CD14-positive monocyte (primary cell): ENCODE data around the gene MED17. TPM values are rescaled to one million over a fixed set of nuclear protein-coding genes. Genes with fewer than 3 reads are reported as not detected.

Source experiments
- DNase-seq, 3 donors: peaks; one replicate each; pipeline ENCODE4 v3.0.0-alpha.2; 2011 to 2022
- H2AFZ ChIP-seq: 2 replicates; pipeline ENCODE4 v1.6.0; 2012; ENCODE audit warnings: mild to moderate bottlenecking, low read depth, low read length, inconsistent platforms; ENCODE audit not compliant: insufficient read depth, poor library complexity, severe bottlenecking
- H3K27ac ChIP-seq, 2 donors: 1 replicate in 1 of 2; 2 replicates in 1 of 2; pipeline ENCODE4 v1.5.1; 2012 to 2013; ENCODE audit warnings: low read length in 2 of 2, control low read depth in 1 of 2, inconsistent platforms in 1 of 2, low read depth in 1 of 2, mild to moderate bottlenecking in 1 of 2
- H3K27me3 ChIP-seq, 2 donors: one replicate each; pipeline versions ENCODE4 v1.6.0 to v1.6.1; 2011 to 2013; ENCODE audit warnings: low read length in 2 of 2; ENCODE audit not compliant: control insufficient read depth in 2 of 2, insufficient read depth in 2 of 2
- H3K36me3 ChIP-seq, 2 donors: replicated peaks in 1 of 2; 1 replicate in 1 of 2; 2 replicates in 1 of 2; pipeline versions ENCODE4 v1.5.1 to v1.6.1; 2012 to 2013; ENCODE audit warnings: low read length in 2 of 2, control low read depth in 1 of 2, inconsistent platforms in 1 of 2, mild to moderate bottlenecking in 1 of 2; ENCODE audit not compliant: insufficient read depth in 2 of 2, control insufficient read depth in 1 of 2
- H3K4me1 ChIP-seq, 2 donors: 1 replicate in 1 of 2; 2 replicates in 1 of 2; pipeline versions ENCODE4 v1.5.1 to v1.6.1; 2012 to 2013; ENCODE audit warnings: low read length in 2 of 2, control low read depth in 1 of 2, inconsistent platforms in 1 of 2, mild to moderate bottlenecking in 1 of 2, moderate library complexity in 1 of 2; ENCODE audit not compliant: insufficient read depth in 2 of 2, control insufficient read depth in 1 of 2
- H3K4me2 ChIP-seq: replicated peaks from 2 replicates; pipeline ENCODE3; 2012; ENCODE audit warnings: low read length, moderate library complexity, mild to moderate bottlenecking; ENCODE audit not compliant: poor library complexity, severe bottlenecking; ENCODE audit errors: extremely low read depth
- H3K4me3 ChIP-seq, 3 experiments: fragments of 200-600 bp in 1 of 3; sonication (generic) in 1 of 3; replicated peaks in 1 of 3; 1 replicate in 2 of 3; 2 replicates in 1 of 3; pipeline ENCODE4 v1.5.1; 2011 to 2013; ENCODE audit warnings: low read length in 3 of 3, mild to moderate bottlenecking in 3 of 3, control low read depth in 2 of 3, low read depth in 2 of 3, inconsistent platforms in 1 of 3, moderate library complexity in 1 of 3
- H3K79me2 ChIP-seq: 2 replicates; pipeline ENCODE4 v1.6.0; 2012; ENCODE audit warnings: mild to moderate bottlenecking, control low read depth, inconsistent platforms, low read length, moderate library complexity; ENCODE audit not compliant: insufficient read depth
- H3K9ac ChIP-seq: 2 replicates; pipeline ENCODE4 v1.6.0; 2017; ENCODE audit warnings: low read length, mild to moderate bottlenecking; ENCODE audit not compliant: insufficient read depth, poor library complexity, severe bottlenecking
- H3K9me3 ChIP-seq, 2 donors: replicated peaks in 1 of 2; 1 replicate in 1 of 2; 2 replicates in 1 of 2; pipeline versions ENCODE4 v1.5.1 to v1.6.1; 2012 to 2013; ENCODE audit warnings: low read length in 2 of 2, control low read depth in 1 of 2; ENCODE audit not compliant: control insufficient read depth in 1 of 2, insufficient read depth in 1 of 2
- H4K20me1 ChIP-seq: 2 replicates; pipeline ENCODE4 v1.6.0; 2012; ENCODE audit warnings: mild to moderate bottlenecking, low read length, control low read depth, moderate library complexity; ENCODE audit not compliant: insufficient read depth
- H3K27ac Mint-ChIP-seq, 7 donors: one replicate each; pipeline ENCODE4 v1.8.0; 2020; ENCODE audit warnings: mild to moderate bottlenecking in 7 of 7, mixed read lengths in 7 of 7, moderate library complexity in 6 of 7, inconsistent platforms in 2 of 7
- H3K27me3 Mint-ChIP-seq, 3 donors: one replicate each; pipeline ENCODE4 v1.8.0; 2021 to 2022; ENCODE audit warnings: low read depth in 3 of 3, mild to moderate bottlenecking in 3 of 3, mixed read lengths in 3 of 3, moderate library complexity in 3 of 3, inconsistent platforms in 1 of 3
- H3K36me3 Mint-ChIP-seq, 2 donors: one replicate each; pipeline ENCODE4 v1.8.0; 2020; ENCODE audit warnings: mixed read lengths in 2 of 2, inconsistent platforms in 1 of 2, mild to moderate bottlenecking in 1 of 2
- H3K4me1 Mint-ChIP-seq: one replicate; pipeline ENCODE4 v1.8.0; 2020; ENCODE audit warnings: mild to moderate bottlenecking, mixed read lengths
- H3K4me3 Mint-ChIP-seq, 2 donors: one replicate each; pipeline ENCODE4 v1.8.0; 2020; ENCODE audit warnings: mild to moderate bottlenecking in 2 of 2, mixed read lengths in 2 of 2, moderate library complexity in 1 of 2
- H3K9me3 Mint-ChIP-seq, 7 donors: one replicate each; pipeline ENCODE4 v1.8.0; 2020 to 2022; ENCODE audit warnings: mixed read lengths in 7 of 7, mild to moderate bottlenecking in 6 of 7, moderate library complexity in 6 of 7, inconsistent platforms in 2 of 7
- CTCF ChIP-seq: fragments of 200-600 bp; IDR thresholded peaks from one replicate; pipeline ENCODE4 v1.8.0; 2022; ENCODE audit warnings: antibody characterized with exemption, mild to moderate bottlenecking
- WGBS: methylation state at CpG from one replicate; pipeline ENCODE4 v1.1.5; 2013; ENCODE audit warnings: missing lambda C conversion rate; ENCODE audit not compliant: insufficient coverage; 5-methylcytosine and 5-hydroxymethylcytosine counted together
- intact Hi-C, 2 donors: fragments of 100-400 bp; cut with micrococcal nuclease; formaldehyde crosslinking; loops; one replicate each; pipeline versions ENCODE4 v1.15.0 to v1.15.1; 2023
- polyA plus RNA-seq, 3 donors: library from polyadenylated mRNA; depleted of rRNA in 1 of 3; unstranded in 2 of 3; stranded (reverse) in 1 of 3; fragments of 300-500 nt in 2 of 3; fragments of >200 nt in 1 of 3; fragmentation: Illumina TruSeq in 2 of 3; gene quantifications; 1 replicate in 2 of 3; 2 replicates in 1 of 3; pipeline ENCODE4 v1.2.3, GENCODE V29; 2012 to 2021

The MED17 gene
- polyA plus RNA-seq, 3 donors = 3.4 to 12.8 (median 4.4) TPM

DNA sequence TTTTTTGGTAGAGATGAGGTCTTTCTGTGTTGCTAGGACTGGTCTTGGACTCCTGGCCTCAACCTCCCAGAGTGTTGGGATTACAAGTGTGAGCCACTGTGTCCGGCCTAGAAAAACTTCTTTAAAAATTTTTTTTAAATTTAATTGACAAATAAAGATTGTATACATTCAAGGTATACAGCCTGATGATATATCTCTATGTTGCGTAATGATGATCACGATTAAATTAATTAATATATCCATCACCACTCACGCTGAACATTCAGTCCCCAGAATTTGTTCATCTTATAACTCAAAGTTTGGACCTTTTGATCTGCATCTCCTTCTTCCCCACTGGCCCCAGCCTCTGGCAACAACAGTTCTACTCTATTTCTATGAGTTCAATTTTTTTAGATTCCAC, 39.1 kb downstream of the MED17 start:
- H3K4me1 Mint-ChIP-seq = no peaks in the 10 kb centered on the region
- Histone ChIP-seq H3K27me3 (no peaks in the 10 kb centered on the region), H2AFZ (no peak overlapping the region), H3K9me3 (no peaks in the 10 kb centered on the region), H3K4me1 (no peaks in the 10 kb centered on the region), H3K79me2 (no peaks in the 10 kb centered on the region), H3K4me2 (no peak overlapping the region), H3K9ac (no peak overlapping the region), H3K36me3 (no peaks in the 10 kb centered on the region), H3K27ac (no peak overlapping the region), H3K4me3 (no peak overlapping the region), H4K20me1 (no peaks in the 10 kb centered on the region)
- H3K4me3 Mint-ChIP-seq = no peak overlapping the region
- intact Hi-C loops = no loop called here
- peaks cover 1 to 3% (median 2%) of the 10 kb centered on the region in 3 donors for H3K27me3 Mint-ChIP-seq
- peaks cover 0 to 2% (median 0%) of the 10 kb centered on the region in 7 donors for H3K9me3 Mint-ChIP-seq
- no peak overlapping the region for H3K27ac Mint-ChIP-seq
- no peak for TF ChIP-seq CTCF
- no CpG with 5 or more reads among the region's 4 CpGs for WGBS
- H3K36me3 Mint-ChIP-seq = no peaks in the 10 kb centered on the region
- DNase-seq = no peak

- no peak overlapping the region for H3K4me2 ChIP-seq
- no peak overlapping the region for H2AFZ ChIP-seq
- intact Hi-C loops = no loop called here
- no peaks in the 10 kb centered on the region for H3K9me3 ChIP-seq
- H3K27me3 ChIP-seq = no peaks in the 10 kb centered on the region
- no peaks in the 10 kb centered on the region for H3K4me1 Mint-ChIP-seq
- H3K4me3 ChIP-seq = no peak overlapping the region
- H3K9ac ChIP-seq = no peak overlapping the region
- no peaks in the 10 kb centered on the region for H3K4me1 ChIP-seq
- H3K27ac ChIP-seq = no peak overlapping the region
- H3K36me3 Mint-ChIP-seq = no peaks in the 10 kb centered on the region
- H3K9me3 Mint-ChIP-seq = peaks cover 0 to 3% (median 0%) of the 10 kb centered on the region in 7 donors
- no peak for DNase-seq
- H4K20me1 ChIP-seq = no peaks in the 10 kb centered on the region
- 100% methylated on average over 1 of the region's 1 CpG for WGBS
- no peak overlapping the region for H3K4me3 Mint-ChIP-seq
- H3K27me3 Mint-ChIP-seq = peaks cover 1 to 4% (median 1%) of the 10 kb centered on the region in 3 donors
- TF ChIP-seq CTCF = no peak
- H3K79me2 ChIP-seq = no peaks in the 10 kb centered on the region
- H3K27ac Mint-ChIP-seq = no peak overlapping the region
- no peaks in the 10 kb centered on the region for H3K36me3 ChIP-seq
Observed at GRCh38 chr11:93827363-93827762, 43.3 kb downstream of the MED17 start.
